SH-SY5Y (cell line): ENCODE results near the gene PI4K2A.

Experiments
- GATA2 ChIP-seq: IDR thresholded peaks from 2 replicates; pipeline ENCODE4 v1.6.1; 2011; ENCODE audit warnings: mild to moderate bottlenecking, low read depth, low read length
- GATA3 ChIP-seq: IDR thresholded peaks from 2 replicates; pipeline ENCODE4 v1.6.1; 2011; ENCODE audit warnings: low read depth, mild to moderate bottlenecking, low read length, moderate library complexity

DNA sequence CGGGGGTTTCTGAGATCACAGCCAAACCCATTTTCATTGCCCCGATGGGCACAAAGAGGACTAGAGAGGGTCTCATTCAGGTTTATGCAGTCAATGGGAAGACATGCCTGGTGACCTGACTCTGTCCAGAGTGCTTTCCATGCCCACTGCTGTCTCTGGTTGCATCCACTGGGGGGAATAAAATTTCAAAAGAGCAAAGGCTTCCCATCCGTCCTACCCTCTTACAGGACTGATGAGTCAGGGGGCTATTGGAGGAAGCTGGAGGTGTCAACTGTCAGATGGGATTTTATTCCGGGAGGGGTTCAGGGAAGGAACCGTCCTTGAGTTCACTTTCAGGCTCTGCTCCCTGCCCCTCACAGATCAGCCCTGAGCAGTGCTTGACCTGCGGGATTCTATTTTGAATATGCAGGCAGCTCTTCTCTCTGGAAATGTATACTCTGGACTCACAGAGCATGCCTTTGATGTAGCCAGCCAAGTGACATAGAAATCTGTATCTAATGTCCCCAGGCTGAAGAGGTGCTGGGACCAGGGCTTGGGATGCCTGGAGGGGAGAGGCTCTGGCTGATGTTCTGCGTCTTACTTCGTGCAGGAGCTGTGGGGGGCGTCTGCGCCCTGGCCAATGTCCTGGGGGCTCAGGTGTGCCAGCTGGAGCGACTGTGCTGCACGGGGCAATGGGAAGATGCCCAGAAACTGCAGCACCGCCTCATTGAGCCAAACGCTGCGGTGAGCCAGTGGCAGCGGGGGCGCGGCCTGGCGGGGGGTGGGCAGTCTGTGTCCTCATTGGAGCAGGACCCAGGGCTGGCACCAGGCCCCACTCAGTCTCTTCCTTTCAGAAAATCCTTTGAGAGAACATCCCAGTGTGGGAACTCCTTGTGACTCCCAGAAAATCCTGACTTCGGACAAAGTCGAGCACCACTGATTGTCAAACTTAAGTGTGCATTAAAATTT, 38.9 kb upstream of the PI4K2A start:
- TF ChIP-seq GATA3, result no peak
- TF ChIP-seq GATA2, result no peak
